ENCODE data around the gene IL22RA2. TPM values are rescaled to one million over a fixed set of nuclear protein-coding genes. Genes with fewer than 3 reads are reported as not detected.
"Not testable (repeated sequence)": the region's sequence is repeated elsewhere in the genome, so short reads cannot be mapped to it uniquely, and the experiment has no call there.

The IL22RA2 gene
- total and polyA plus RNA-seq, 2 experiments from 2014 or later, result not detected

DNA sequence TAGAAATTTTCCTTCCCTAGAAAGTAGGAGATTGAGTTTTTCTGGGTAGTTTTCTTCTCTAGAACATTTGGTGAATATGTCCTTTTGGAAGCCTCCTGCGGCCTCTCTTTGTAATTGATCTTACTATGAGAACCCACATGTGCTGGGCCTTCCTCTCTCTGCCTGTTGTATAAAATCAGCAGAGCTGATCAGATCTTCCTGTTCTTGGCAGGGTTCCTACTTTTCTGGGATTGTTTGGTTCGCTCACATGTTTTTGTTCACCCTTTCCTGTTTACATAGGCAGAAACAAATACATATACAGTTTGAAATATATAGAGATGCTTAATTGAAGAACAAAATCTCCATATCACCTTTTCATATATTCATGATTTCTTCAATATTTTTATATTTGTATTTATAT, 57.8 kb downstream of the IL22RA2 start:
- no peaks in the 10 kb centered on the region for H3K36me3 ChIP-seq
- no peak for DNase-seq (ENCODE audit: low read depth in 1 of 2, low spot score in 1 of 2)
- H3K27me3 ChIP-seq, result no peaks in the 10 kb centered on the region
- H3K4me3 ChIP-seq, result no peak overlapping the region
- TF ChIP-seq CTCF (IDR thresholded peaks at IDR 0.05; ENCODE audit: low read depth, low read length), result no peak
- no peaks in the 10 kb centered on the region for H3K4me1 ChIP-seq (ENCODE audit: low read depth)
- H3K27ac ChIP-seq, result no peak overlapping the region
- no peaks in the 10 kb centered on the region for H3K9me3 ChIP-seq (ENCODE audit: low read depth)

- no peak for TF ChIP-seq CTCF (IDR thresholded peaks at IDR 0.05; ENCODE audit: low read depth, low read length)
- Histone ChIP-seq H3K4me3 (no peak overlapping the region), H3K27ac (no peak overlapping the region), H3K4me1 (ENCODE audit: low read depth) (no peaks in the 10 kb centered on the region), H3K27me3 (no peaks in the 10 kb centered on the region), H3K36me3 (no peaks in the 10 kb centered on the region), H3K9me3 (ENCODE audit: low read depth) (no peaks in the 10 kb centered on the region)
- peak in 1 of 2 donors; percentile 66 for DNase-seq (ENCODE audit: low read depth in 1 of 2, low spot score in 1 of 2)
Measured at GRCh38 chr6:137112067-137112355, 61.4 kb downstream of the IL22RA2 start.

DNA sequence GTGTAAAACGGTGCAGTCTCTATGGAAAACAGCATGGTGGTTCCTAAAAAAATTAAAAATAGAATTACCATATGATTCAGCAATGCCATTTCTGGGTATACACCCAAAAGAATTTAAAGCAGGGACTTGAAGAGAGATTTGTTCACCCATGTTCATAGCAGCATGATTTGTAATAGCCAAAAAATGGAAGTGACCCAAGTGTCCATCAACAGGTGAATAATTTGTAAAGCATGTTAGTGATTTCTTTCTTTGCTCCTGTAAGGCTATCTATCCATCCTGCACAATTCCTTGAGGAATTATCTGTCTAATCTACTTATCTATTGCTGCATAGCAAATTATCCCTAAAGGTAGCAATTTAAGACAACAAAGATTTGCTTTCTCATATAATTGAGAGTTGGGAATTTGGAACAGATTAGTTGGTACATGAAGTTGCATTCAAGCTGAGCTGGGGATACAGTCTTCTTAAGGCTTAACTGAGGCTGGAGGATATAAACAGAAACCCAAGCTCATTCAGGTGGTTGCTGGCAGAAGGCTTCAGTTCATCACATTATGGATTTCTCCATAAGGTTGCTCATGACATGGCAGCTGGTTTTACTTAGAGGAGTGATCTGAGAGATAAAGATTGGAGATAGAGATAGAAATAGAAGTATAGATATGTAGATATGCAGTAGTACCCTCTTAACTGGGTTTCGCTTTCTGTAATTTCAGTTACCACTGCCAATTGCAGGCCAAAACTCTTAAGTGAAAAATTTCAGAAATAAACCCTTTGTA, 62.0 kb downstream of the IL22RA2 start:
- H3K27me3 ChIP-seq, result no peaks in the 10 kb centered on the region
- no peaks in the 10 kb centered on the region for H3K9me3 ChIP-seq (ENCODE audit: low read depth)
- no peak overlapping the region for H3K4me3 ChIP-seq
- no peaks in the 10 kb centered on the region for H3K4me1 ChIP-seq (ENCODE audit: low read depth)
- no peak for TF ChIP-seq CTCF (IDR thresholded peaks at IDR 0.05; ENCODE audit: low read depth, low read length)
- no peak for DNase-seq (ENCODE audit: low read depth in 1 of 2, low spot score in 1 of 2)
- no peak overlapping the region for H3K27ac ChIP-seq
- no peaks in the 10 kb centered on the region for H3K36me3 ChIP-seq

DNA sequence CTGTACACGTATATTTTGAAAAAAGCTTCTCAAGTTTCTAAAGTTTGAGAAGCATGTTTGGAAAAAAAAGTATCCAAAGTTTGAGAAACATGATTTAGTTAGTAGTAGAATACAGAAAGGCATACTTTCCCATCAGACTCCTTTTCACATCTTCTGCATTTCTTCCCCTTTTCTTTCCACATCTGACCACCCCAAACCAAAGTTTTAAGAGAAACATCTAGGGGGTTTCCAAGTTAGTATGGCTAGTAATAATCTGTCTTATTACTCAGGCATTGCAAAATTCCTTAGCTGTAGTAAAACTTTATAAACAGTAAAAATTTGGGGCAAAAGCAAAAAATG, 65.7 kb downstream of the IL22RA2 start:
- Histone ChIP-seq H3K9me3 (ENCODE audit: low read depth) (no peaks in the 10 kb centered on the region), H3K27me3 (no peaks in the 10 kb centered on the region), H3K4me1 (ENCODE audit: low read depth) (no peaks in the 10 kb centered on the region), H3K4me3 (no peak overlapping the region), H3K36me3 (no peaks in the 10 kb centered on the region), H3K27ac (no peak overlapping the region)
- no peak for TF ChIP-seq CTCF (IDR thresholded peaks at IDR 0.05; ENCODE audit: low read depth, low read length)
- no peak for DNase-seq (ENCODE audit: low read depth in 1 of 2, low spot score in 1 of 2)

- H3K4me3 ChIP-seq, H3K27me3 ChIP-seq: not testable (repeated sequence)
Measured at GRCh38 chr6:137107047-137107766, 66.2 kb downstream of the IL22RA2 start.

GRCh38 chr6:137106183-137106582, 67.3 kb downstream of the IL22RA2 start:
- no peak for TF ChIP-seq CTCF (IDR thresholded peaks at IDR 0.05; ENCODE audit: low read depth, low read length)
- no peaks in the 10 kb centered on the region for H3K36me3 ChIP-seq
- H3K4me1 ChIP-seq (ENCODE audit: low read depth), result no peaks in the 10 kb centered on the region
- H3K4me3 ChIP-seq, result no peak overlapping the region
- H3K27me3 ChIP-seq, result no peaks in the 10 kb centered on the region
- H3K27ac ChIP-seq, result no peak overlapping the region
- DNase-seq (ENCODE audit: low read depth in 1 of 2, low spot score in 1 of 2), result no peak
- H3K9me3 ChIP-seq (ENCODE audit: low read depth), result no peaks in the 10 kb centered on the region

More at GRCh38 chr6:137107047-137107766, 66.2 kb downstream of the IL22RA2 start:
- not testable (repeated sequence) for H3K27ac ChIP-seq; H3K4me1 ChIP-seq (ENCODE audit: low read depth); H3K9me3 ChIP-seq (ENCODE audit: low read depth); DNase-seq (ENCODE audit: low read depth in 1 of 2, low spot score in 1 of 2); H3K36me3 ChIP-seq

Data from cardiac muscle cell (in vitro differentiated cells and primary cell).